H1 (cell line): ENCODE results near the gene SCG3. TPM values are rescaled to one million over a fixed set of nuclear protein-coding genes. Genes with fewer than 3 reads are reported as not detected.

Source experiments
- CTBP2 ChIP-seq: IDR thresholded peaks from 2 replicates; pipeline ENCODE4 v1.7.0; 2011; ENCODE audit warnings: borderline replicate concordance, mild to moderate bottlenecking, moderate library complexity, mixed read lengths, low read length; ENCODE audit not compliant: insufficient read depth, insufficient read length
- CTCF ChIP-seq, 3 experiments: IDR thresholded peaks; 1 replicate in 2 of 3; 2 replicates in 1 of 3; pipeline versions ENCODE4 v1.5.1 to v1.6.1; 2011; ENCODE audit warnings: low read length in 3 of 3, mild to moderate bottlenecking in 3 of 3, inconsistent platforms in 2 of 3, low read depth in 1 of 3, moderate library complexity in 1 of 3; ENCODE audit not compliant: insufficient read depth in 1 of 3; ENCODE audit errors: control extremely low read depth in 1 of 3
- SIN3A ChIP-seq, 2 experiments: IDR thresholded peaks in 1 of 2; conservative IDR thresholded peaks in 1 of 2; 2 replicates each; pipeline ENCODE4 v1.6.1; 2011 to 2012; ENCODE audit warnings: low read length in 2 of 2, improper control_type of control experiment in 1 of 2, low read depth in 1 of 2, mild to moderate bottlenecking in 1 of 2
- ZNF274 ChIP-seq: IDR thresholded peaks from 2 replicates; pipeline ENCODE4 v1.7.0; 2012; ENCODE audit warnings: low read length, borderline replicate concordance; ENCODE audit errors: extremely low read depth
- polyA plus RNA-seq, 7 experiments: library from polyadenylated mRNA; depleted of rRNA in 3 of 7; stranded (reverse) in 5 of 7; unstranded in 2 of 7; fragments of >200 nt in 5 of 7; fragments of 200-250 nt in 2 of 7; gene quantifications; 1 replicate in 5 of 7; 2 replicates in 1 of 7; 4 replicates in 1 of 7; pipeline versions ENCODE4 v1.2.1 to v1.2.3, GENCODE V29; 2011 to 2013; ENCODE audit warnings: missing spikeins in 2 of 7, mixed read lengths in 2 of 7
- total RNA-seq: library from RNA; stranded (reverse); fragmentation: NEBNext Ultra II Directional; extraction: Animal tissue kit (Norgen Biotek cat#: 25700); gene quantifications from 2 replicates; pipeline ENCODE4 v1.2.1, GENCODE V29; 2021

SCG3 gene
- total and polyA plus RNA-seq, 2 of the 8 experiments (the other 6 are each of a cell fraction or from before 2014, with no cell fraction given): 5.2 to 45.9 TPM

GRCh38 chr15:51641490-51642130 is 39.7 kb upstream of the SCG3 start (continued):
- TF ChIP-seq CTCF (IDR thresholded peaks at IDR 0.05; ENCODE audit: control extremely low read depth in 1 of 3, insufficient read depth in 1 of 3, low read depth in 1 of 3, low read length in 3 of 3): no peak
- TF ChIP-seq CTBP2: no peak
- TF ChIP-seq SIN3A (conservative IDR thresholded peaks at IDR 0.05 in 1 of 2, IDR thresholded peaks at IDR 0.05 in 1 of 2; ENCODE audit: low read depth in 1 of 2, low read length in 2 of 2): no peak
- TF ChIP-seq ZNF274: no peak
- TF ChIP-seq, all 59 proteins: peak for 0
